Panc1 (cell line): ENCODE data around the gene SPATA31C1.

Experiments
- CTCF ChIP-seq: fragments of 450-650 bp; IDR thresholded peaks from 2 replicates; pipeline ENCODE4 v1.5.1; 2017; ENCODE audit warnings: mild to moderate bottlenecking
- SIN3A ChIP-seq: IDR thresholded peaks from 2 replicates; pipeline ENCODE4 v1.6.1; 2012; ENCODE audit warnings: low read depth, mild to moderate bottlenecking, low read length, moderate library complexity, borderline replicate concordance; ENCODE audit not compliant: insufficient read depth
- TF ChIP-seq, protein P1 (sequence below), 2 experiments: IDR thresholded peaks; 2 replicates each; pipeline ENCODE4 v1.6.1; 2011 to 2012; ENCODE audit warnings: low read depth in 2 of 2, control low read depth in 1 of 2, low read length in 1 of 2, mild to moderate bottlenecking in 1 of 2, moderate library complexity in 1 of 2; ENCODE audit not compliant: insufficient read depth in 1 of 2

DNA sequence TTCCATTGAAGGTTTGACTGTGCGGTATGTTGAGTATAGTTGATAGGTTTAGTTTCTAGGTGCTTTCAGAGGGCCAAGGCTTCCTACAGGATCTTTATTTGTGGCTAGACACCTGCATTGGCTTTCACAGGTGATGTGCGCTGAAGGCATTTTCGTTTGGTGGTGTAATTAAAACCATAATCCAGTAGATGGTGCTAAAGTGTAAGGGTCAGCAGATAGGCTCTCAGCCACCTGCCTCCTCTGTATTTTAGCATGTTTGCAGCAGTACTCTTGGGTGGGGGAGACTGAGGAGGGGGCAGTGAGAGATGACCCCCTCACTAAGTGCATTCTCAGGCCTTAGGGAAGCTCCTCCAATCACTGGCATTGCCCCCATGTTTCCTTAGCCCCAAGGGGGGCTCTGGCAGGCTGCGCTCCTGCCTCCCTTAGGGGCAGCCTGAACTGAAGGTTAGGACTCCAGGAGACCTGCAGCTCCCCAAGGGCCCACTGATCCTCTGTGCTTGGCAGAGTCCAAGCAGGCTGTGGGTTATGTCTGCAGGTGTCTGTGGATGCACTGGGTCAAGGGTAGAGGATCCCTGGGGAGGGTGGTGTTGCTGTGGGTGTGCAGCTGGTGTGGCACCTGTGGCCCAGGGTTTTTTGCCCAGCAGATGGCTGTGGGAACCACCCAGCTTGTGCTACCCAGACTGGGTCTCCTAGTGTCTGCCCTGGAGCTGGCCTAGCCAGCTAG lies 33.2 kb downstream of the SPATA31C1 start:
- TF ChIP-seq CTCF (peak; percentile 73), SIN3A (no peak)
- TF ChIP-seq, protein P1, sequence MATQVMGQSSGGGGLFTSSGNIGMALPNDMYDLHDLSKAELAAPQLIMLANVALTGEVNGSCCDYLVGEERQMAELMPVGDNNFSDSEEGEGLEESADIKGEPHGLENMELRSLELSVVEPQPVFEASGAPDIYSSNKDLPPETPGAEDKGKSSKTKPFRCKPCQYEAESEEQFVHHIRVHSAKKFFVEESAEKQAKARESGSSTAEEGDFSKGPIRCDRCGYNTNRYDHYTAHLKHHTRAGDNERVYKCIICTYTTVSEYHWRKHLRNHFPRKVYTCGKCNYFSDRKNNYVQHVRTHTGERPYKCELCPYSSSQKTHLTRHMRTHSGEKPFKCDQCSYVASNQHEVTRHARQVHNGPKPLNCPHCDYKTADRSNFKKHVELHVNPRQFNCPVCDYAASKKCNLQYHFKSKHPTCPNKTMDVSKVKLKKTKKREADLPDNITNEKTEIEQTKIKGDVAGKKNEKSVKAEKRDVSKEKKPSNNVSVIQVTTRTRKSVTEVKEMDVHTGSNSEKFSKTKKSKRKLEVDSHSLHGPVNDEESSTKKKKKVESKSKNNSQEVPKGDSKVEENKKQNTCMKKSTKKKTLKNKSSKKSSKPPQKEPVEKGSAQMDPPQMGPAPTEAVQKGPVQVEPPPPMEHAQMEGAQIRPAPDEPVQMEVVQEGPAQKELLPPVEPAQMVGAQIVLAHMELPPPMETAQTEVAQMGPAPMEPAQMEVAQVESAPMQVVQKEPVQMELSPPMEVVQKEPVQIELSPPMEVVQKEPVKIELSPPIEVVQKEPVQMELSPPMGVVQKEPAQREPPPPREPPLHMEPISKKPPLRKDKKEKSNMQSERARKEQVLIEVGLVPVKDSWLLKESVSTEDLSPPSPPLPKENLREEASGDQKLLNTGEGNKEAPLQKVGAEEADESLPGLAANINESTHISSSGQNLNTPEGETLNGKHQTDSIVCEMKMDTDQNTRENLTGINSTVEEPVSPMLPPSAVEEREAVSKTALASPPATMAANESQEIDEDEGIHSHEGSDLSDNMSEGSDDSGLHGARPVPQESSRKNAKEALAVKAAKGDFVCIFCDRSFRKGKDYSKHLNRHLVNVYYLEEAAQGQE (IDR thresholded peaks at IDR 0.05; ENCODE audit: insufficient read depth in 1 of 2, low read depth in 2 of 2, low read length in 1 of 2), result no peak
